Suppressor macrophage treated with lipopolysaccharide for 1 hour (primary cell): ENCODE measurements around the gene MAGEE1.

Source experiments
- DNase-seq, 3 donors: peaks; one replicate each; pipeline ENCODE4 v3.0.0-alpha.2; 2020 to 2022

Gene MAGEE1, protein sequence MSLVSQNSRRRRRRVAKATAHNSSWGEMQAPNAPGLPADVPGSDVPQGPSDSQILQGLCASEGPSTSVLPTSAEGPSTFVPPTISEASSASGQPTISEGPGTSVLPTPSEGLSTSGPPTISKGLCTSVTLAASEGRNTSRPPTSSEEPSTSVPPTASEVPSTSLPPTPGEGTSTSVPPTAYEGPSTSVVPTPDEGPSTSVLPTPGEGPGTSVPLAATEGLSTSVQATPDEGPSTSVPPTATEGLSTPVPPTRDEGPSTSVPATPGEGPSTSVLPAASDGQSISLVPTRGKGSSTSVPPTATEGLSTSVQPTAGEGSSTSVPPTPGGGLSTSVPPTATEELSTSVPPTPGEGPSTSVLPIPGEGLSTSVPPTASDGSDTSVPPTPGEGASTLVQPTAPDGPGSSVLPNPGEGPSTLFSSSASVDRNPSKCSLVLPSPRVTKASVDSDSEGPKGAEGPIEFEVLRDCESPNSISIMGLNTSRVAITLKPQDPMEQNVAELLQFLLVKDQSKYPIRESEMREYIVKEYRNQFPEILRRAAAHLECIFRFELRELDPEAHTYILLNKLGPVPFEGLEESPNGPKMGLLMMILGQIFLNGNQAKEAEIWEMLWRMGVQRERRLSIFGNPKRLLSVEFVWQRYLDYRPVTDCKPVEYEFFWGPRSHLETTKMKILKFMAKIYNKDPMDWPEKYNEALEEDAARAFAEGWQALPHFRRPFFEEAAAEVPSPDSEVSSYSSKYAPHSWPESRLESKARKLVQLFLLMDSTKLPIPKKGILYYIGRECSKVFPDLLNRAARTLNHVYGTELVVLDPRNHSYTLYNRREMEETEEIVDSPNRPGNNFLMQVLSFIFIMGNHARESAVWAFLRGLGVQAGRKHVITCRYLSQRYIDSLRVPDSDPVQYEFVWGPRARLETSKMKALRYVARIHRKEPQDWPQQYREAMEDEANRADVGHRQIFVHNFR

DNA sequence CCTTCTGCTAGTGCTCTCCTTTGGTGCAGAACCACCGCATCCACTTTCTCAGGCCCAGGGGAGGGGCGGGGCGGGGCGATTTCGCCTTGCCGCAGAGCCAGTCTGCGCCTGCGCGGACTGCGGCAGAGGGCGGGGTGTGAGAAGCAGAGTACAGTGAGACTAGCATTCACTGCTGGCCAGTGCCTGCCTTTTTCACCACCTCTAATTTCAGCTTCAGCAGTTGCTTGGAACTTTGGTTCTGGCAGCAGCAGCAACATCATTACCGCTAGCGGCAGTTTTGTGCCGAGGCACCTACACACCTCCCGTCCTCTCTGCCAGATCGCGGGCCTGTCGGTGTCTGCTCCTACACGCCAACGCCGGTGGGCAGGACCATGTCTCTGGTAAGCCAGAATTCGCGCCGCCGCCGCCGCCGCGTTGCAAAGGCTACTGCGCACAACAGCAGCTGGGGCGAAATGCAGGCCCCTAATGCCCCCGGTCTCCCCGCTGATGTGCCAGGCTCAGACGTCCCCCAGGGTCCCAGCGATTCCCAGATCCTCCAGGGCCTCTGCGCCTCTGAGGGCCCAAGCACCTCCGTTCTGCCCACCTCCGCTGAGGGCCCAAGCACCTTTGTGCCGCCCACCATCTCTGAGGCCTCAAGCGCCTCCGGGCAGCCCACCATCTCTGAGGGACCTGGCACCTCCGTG lies at the start of gene MAGEE1:
Gene MAGEE1, plus strand, starts transcription at position 151 of the 683 bp plus-strand sequence. Its CDS starts 221 bp downstream, at position 372.
- peak; percentile 63 to 82 (median 74) for DNase-seq

DNA sequence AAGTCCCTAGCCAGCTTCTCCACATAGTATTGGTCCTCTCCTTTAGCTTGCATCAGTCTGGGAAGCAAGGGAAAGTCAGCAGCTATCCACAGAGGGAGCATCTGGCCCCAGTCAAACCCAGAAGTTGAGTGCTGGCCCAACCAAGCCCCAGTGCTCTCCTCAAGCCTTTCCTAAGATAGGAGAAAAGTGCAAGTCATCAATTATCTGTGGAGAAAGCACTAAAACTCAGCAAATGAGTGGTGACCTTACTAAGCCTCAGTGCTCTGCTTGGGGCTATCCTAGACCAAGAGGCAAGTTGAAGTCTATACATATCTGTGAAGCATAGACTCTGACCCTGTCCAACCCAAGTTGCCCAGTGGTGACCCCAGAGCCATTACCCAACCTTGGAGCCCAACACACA lies 28.5 kb upstream of the MAGEE1 start:
- DNase-seq: no peak

DNA sequence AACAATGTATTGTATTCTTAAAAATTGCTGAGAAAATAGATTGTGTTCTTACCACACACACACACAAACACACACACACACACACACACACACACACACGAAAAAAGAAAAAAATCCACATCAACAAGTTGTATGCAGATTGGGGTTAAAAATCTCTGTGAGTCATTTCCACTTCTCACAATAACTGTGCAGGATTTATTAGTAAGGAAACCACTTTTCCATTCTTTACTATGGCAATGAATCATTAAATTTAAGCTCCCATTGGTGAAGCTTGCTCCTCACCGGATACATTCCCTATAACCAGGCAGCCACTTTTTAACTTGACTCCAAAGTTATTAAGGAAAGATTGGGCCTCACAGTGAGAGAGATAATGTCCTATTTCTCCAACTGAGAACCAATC lies 19.7 kb upstream of the MAGEE1 start:
- DNase-seq: no peak

DNA sequence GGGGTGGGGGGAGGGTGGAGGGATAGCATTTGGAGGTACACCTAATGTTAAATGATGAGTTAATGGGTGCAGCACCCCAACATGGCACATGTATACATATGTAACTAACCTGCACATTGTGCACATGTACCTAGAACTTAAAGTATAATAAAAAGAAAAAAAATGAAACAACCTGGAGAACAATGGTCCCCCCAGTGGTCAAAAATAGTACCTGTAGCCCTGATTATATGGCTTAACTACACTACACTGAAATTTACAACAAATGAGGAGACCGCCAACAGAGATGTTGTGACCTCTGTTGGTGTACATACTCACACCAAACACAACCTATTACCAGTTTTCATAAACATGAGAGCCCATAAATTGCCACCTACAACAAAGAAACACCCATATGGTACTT lies 7.3 kb upstream of the MAGEE1 start:
- DNase-seq: no peak

DNA sequence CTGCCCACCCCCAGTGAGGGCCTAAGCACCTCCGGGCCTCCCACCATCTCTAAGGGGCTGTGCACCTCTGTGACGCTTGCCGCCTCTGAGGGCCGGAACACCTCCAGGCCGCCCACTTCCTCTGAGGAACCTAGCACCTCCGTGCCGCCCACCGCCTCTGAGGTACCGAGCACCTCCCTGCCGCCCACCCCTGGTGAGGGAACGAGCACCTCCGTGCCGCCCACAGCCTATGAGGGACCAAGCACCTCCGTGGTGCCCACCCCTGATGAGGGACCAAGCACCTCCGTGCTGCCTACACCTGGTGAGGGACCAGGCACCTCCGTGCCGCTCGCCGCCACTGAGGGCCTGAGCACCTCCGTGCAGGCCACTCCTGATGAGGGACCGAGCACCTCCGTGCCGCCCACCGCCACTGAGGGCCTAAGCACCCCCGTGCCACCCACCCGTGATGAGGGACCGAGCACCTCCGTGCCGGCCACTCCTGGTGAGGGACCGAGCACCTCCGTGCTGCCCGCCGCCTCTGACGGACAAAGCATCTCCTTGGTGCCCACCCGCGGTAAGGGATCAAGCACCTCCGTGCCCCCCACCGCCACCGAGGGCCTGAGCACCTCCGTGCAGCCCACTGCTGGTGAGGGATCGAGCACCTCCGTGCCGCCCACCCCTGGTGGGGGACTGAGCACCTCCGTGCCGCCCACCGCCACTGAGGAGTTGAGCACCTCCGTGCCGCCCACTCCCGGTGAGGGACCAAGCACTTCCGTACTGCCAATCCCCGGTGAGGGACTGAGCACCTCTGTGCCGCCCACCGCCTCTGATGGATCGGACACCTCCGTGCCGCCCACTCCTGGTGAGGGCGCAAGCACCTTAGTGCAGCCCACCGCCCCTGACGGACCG lies 977 bp downstream of the MAGEE1 start:
- no peak for DNase-seq

DNA sequence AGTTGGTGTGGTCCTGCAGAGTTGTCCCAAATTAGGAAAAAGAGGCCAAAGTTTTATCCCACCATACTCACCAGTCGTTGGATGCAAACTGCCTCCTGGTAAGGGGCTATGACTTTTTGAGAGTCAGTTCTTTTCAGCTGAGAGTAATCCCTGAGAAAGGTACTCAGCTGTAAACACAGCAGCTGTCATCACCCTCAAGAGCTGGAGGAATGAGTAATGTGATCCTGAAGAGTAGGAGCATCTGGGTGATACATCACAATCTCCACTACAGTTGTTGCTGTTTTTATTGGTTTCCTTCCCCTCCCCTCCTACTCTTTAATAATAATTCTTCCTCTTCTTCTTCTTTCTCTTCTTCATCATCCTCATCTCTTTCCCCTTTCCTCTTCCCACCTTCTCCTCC lies 5.7 kb downstream of the MAGEE1 start:
- DNase-seq: no peak

DNA sequence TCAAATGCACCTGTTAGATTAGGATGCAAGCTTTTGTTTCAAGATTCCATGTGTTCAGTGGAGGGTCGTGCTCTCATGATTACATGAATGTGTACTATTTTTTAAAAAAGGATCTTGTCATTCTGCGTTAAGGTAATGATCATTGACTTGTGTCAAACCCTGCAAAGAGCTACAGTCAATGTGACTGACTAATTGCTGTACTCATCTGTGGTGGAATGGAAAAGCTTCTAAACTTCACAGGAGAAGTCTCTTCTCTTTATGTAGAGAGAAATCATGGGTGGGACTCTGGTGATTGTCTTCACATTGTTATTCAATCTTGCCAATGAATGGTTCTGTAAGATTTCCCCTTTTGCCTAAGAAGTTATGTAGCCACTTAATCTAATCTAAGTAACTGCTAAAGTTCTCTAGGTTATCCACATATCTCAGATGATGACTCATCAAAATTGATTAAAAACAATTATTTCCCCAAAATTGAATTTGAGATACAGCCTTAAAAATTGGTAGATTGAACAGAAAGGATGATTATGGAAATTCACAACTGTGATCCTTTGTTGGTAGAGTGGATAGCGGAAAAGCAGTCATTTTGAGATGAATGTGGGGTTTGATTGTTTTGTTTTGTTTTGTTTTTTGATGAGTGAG lies 6.7 kb downstream of the MAGEE1 start:
- no peak for DNase-seq

DNA sequence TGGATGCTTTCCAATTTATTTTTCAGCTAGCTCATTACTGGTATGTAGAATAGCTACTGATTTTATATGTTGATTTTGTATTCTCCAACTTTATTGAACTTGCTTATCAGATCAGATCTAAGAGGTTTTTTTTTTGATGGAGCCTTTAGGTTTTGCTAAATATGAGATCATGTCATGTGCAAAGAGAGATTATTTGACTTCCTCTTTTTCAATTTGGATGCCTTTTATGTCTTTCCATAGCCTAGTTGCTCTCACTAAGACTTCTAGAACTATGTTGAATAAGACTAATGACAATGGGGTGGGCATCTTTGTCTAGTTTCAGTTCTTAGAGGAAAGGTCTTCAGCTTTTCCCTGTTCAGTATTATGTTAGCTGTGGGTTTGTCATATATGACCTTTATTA lies 11.7 kb downstream of the MAGEE1 start:
- no peak for DNase-seq

DNA sequence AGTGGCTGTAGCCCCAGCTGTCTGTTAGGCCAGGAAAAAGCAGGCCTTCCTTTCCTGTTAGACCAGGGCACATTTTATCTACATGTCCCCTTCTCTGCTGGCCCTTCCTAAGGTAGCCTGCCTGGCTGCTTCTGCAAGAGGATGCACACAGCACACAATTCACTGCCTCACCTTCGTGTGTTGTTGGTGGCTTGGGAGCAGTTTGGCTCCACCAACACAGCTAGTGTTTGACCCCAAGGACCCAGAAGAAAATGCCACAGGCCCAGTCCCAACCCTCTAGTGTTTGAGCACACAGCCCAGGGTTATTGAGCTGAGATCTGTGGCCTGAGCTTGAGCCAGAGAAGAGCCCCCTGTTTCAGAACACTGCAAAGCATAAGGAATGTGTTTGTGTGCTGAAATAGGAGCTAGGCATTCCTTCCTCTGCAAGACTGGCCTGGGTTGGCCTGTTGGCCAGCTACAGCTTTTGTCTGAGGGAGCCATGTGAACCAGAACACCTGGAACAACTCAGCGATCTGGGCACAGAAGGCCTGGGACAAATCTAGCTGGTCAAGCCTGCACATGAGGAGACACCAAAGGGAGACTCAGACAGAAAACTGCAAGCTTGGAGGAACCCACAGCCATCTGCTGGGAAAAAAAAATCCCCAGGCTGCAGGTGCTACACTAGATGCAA lies 26.4 kb downstream of the MAGEE1 start:
- no peak for DNase-seq

DNA sequence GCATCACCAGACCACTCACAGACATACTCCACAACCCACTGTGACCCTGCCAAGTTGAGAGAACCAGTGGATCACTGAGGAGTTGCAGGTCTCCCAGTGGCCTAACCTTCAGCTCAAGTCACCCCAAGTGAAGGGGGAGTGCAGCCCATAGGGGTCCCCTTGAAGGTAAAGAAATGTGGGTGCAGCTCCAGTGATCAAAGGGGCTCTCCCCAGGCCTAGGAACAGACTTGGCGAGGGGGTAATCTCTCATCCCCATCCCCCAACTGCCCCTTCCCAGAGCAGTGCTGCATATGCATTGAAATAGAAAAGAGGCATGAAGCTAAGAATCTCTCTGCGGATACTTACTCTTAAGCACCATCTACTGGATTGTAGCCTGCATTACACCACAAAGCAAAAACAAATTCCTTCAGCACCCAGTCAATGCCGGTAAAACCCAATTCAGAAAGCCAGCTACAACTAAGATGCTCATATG lies 27.0 kb downstream of the MAGEE1 start:
- DNase-seq: peak; percentile 6 to 18 (median 14)

DNA sequence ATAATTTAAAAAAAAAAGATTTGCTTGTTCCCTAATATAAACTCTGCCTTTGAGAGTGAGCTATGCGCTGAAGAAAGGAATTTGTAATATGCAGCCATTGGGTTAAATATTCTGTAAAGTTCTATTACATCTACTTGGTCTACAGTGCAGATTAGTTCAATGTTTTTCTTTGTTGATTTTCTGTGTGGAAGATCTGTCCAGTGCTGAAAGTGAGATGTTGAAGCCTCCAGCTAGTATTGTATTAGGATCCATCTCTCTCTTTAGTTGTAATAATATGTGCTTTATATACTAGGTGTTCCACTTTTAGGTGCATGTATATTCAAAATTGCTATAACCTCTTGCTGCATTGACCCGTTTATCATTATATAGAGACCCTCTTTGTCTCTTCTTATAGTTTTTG lies 49.8 kb downstream of the MAGEE1 start:
- no peak for DNase-seq
